GM12878 (cell line): ENCODE data around the gene PPP1R18. TPM values are rescaled to one million over a fixed set of nuclear protein-coding genes. Genes with fewer than 3 reads are reported as not detected.
A peak's percentile ranks its signal among the peaks of the same experiment; 100 is the strongest.

Source experiments
- ATAC-seq: fragments of 200-7000 bp; cut with Tn5 transposase; 3 replicates; pipeline ENCODE4 v1.9.1; 2020; ENCODE audit warnings: mild to moderate bottlenecking, moderate library complexity
- BruUV-seq: library from RNA; stranded (reverse); fragments of 400-500 nt; replicated peaks from 2 replicates; lab custom pipeline; 2021; lab: Mats Ljungman, UMichigan
- CTCF ChIA-PET: fragments of 300-600 bp; sonication (Branson Sonifier 250); formaldehyde crosslinking; extraction: SDS; loops from one replicate; lab custom pipeline; 2021; ENCODE audit warnings: inconsistent platforms; lab: Yijun Ruan, JAX
- POLR2A ChIA-PET: fragments of 350-600 bp; formaldehyde crosslinking; extraction: SDS; loops from one replicate; lab custom pipeline; 2021; ENCODE audit warnings: inconsistent platforms; lab: Charles Lee
- RAD21 ChIA-PET: fragments of 300-600 bp; sonication (Branson Sonifier 250); formaldehyde crosslinking; loops from one replicate; lab custom pipeline; 2023; ENCODE audit warnings: antibody characterized with exemption; ENCODE audit not compliant: unreplicated experiment; lab: Charles Lee
- SMC1A ChIA-PET: fragments of 300-600 bp; sonication (Branson Sonifier 250); formaldehyde crosslinking; loops from one replicate; lab custom pipeline; 2023; ENCODE audit not compliant: unreplicated experiment, uncharacterized antibody; lab: Charles Lee
- DNase-seq: peaks from one replicate; pipeline ENCODE4 v3.0.0-alpha.2; 2011; ENCODE audit warnings: low read depth, low spot score
- FAIRE-seq: peaks from 3 replicates; lab custom pipeline; 2011; peaks lifted over from hg19 to GRCh38; lab: Jason Lieb, UNC
- H2AFZ ChIP-seq: 2 replicates; pipeline ENCODE4 v1.6.0; 2011; ENCODE audit warnings: low read depth, low read length, control low read depth; ENCODE audit not compliant: control insufficient read depth
- H3K27ac ChIP-seq: 2 replicates; pipeline ENCODE4 v1.5.1; 2011; ENCODE audit warnings: control low read depth; ENCODE audit not compliant: control insufficient read depth, insufficient read depth
- H3K27me3 ChIP-seq, 2 experiments: replicated peaks in 1 of 2; 2 replicates each; pipeline versions ENCODE4 v1.6.0 to v1.6.1; 2011; ENCODE audit warnings: low read length in 1 of 2; ENCODE audit not compliant: control insufficient read depth in 2 of 2, insufficient read depth in 2 of 2
- H3K36me3 ChIP-seq, 2 experiments: 2 replicates each; pipeline ENCODE4 v1.5.1; 2011; ENCODE audit warnings: low read length in 1 of 2; ENCODE audit not compliant: control insufficient read depth in 2 of 2, insufficient read depth in 2 of 2
- H3K4me1 ChIP-seq: 2 replicates; pipeline ENCODE4 v1.6.1; 2011; ENCODE audit warnings: mild to moderate bottlenecking, low read length, moderate library complexity, mixed read lengths; ENCODE audit not compliant: control insufficient read depth, insufficient read depth
- H3K4me2 ChIP-seq: 2 replicates; pipeline ENCODE4 v1.6.0; 2011; ENCODE audit warnings: control low read depth; ENCODE audit not compliant: control insufficient read depth, insufficient read depth
- H3K4me3 ChIP-seq: fragments of 200-600 bp; sonication (generic); 2 replicates; pipeline ENCODE4 v1.5.1; 2016
- H3K79me2 ChIP-seq: 2 replicates; pipeline ENCODE4 v1.6.0; 2011; ENCODE audit warnings: low read length; ENCODE audit not compliant: control insufficient read depth, insufficient read depth
- H3K9ac ChIP-seq: 2 replicates; pipeline ENCODE4 v1.8.0; 2011; ENCODE audit warnings: low read length, control low read depth, mixed read lengths; ENCODE audit not compliant: control insufficient read depth, insufficient read depth
- H3K9me3 ChIP-seq: replicated peaks from 3 replicates; pipeline ENCODE4 v1.5.1; 2011; ENCODE audit warnings: mild to moderate bottlenecking, low read length; ENCODE audit not compliant: control insufficient read depth, insufficient read depth
- H4K20me1 ChIP-seq: 2 replicates; pipeline ENCODE4 v1.6.0; 2011; ENCODE audit not compliant: control insufficient read depth, insufficient read depth
- BACH1 ChIP-seq: fragments of 450-650 bp; IDR thresholded peaks from 2 replicates; pipeline ENCODE4 v1.6.1; 2017; ENCODE audit warnings: mild to moderate bottlenecking, borderline replicate concordance
- BCL3 ChIP-seq: IDR thresholded peaks from 2 replicates; pipeline ENCODE4 v1.6.1; 2011; ENCODE audit warnings: borderline replicate concordance, low read depth, mild to moderate bottlenecking, moderate library complexity, low read length; ENCODE audit not compliant: insufficient read depth, poor library complexity, severe bottlenecking
- BMI1 ChIP-seq: fragments of 450-650 bp; IDR thresholded peaks from 2 replicates; pipeline ENCODE4 v1.6.1; 2016; ENCODE audit warnings: mild to moderate bottlenecking, moderate library complexity, borderline replicate concordance
- CBFB ChIP-seq: IDR thresholded peaks from 2 replicates; pipeline ENCODE4 v1.6.1; 2016; ENCODE audit warnings: antibody characterized with exemption, low read depth
- EZH2 ChIP-seq: IDR thresholded peaks from 2 replicates; pipeline ENCODE4 v1.6.1; 2012; ENCODE audit warnings: low read depth, mild to moderate bottlenecking, control low read depth, inconsistent platforms, low read length, borderline replicate concordance; ENCODE audit not compliant: control insufficient read depth
- KLF5 ChIP-seq: fragments of 450-650 bp; IDR thresholded peaks from 2 replicates; pipeline ENCODE4 v1.6.1; 2014; ENCODE audit warnings: mild to moderate bottlenecking; ENCODE audit not compliant: partially characterized antibody
- MEF2A ChIP-seq: IDR thresholded peaks from 2 replicates; pipeline ENCODE4 v1.6.1; 2011; ENCODE audit warnings: low read depth, mild to moderate bottlenecking, low read length, moderate library complexity; ENCODE audit not compliant: insufficient read depth
- MXI1 ChIP-seq: fragments of 150-350 bp; IDR thresholded peaks from 2 replicates; pipeline ENCODE4 v1.6.1; 2011; ENCODE audit warnings: low read depth, mild to moderate bottlenecking, inconsistent platforms, low read length, improper control_type of control experiment
- PAX5 ChIP-seq: IDR thresholded peaks from 2 replicates; pipeline ENCODE4 v1.6.1; 2011; ENCODE audit warnings: low read depth, low read length, borderline replicate concordance
- POLR2A ChIP-seq: IDR thresholded peaks from 2 replicates; pipeline ENCODE4 v1.6.1; 2011; ENCODE audit warnings: low read depth, mild to moderate bottlenecking, low read length
- POLR2AphosphoS2 ChIP-seq: IDR thresholded peaks from 2 replicates; pipeline ENCODE4 v1.6.1; 2011; ENCODE audit warnings: low read depth, mild to moderate bottlenecking, low read length, improper control_type of control experiment, moderate library complexity
- POLR2AphosphoS5 ChIP-seq: IDR thresholded peaks from 2 replicates; pipeline ENCODE4 v1.6.1; 2011; ENCODE audit warnings: mild to moderate bottlenecking, low read length, inconsistent platforms
- POU2F2 ChIP-seq: IDR thresholded peaks from 3 replicates; pipeline ENCODE4 v1.6.1; 2011; ENCODE audit warnings: low read depth, mild to moderate bottlenecking, low read length, borderline replicate concordance
- RB1 ChIP-seq: fragments of 450-650 bp; formaldehyde crosslinking; IDR thresholded peaks from 2 replicates; pipeline ENCODE4 v1.6.1; 2017; ENCODE audit warnings: mild to moderate bottlenecking, borderline replicate concordance
- SMAD5 ChIP-seq: IDR thresholded peaks from 2 replicates; pipeline ENCODE4 v1.6.1; 2016; ENCODE audit warnings: antibody characterized with exemption, low read depth
- TCF7 ChIP-seq: IDR thresholded peaks from 2 replicates; pipeline ENCODE4 v1.6.1; 2014; ENCODE audit warnings: antibody characterized with exemption, borderline replicate concordance
- ZBED1 ChIP-seq: IDR thresholded peaks from 2 replicates; pipeline ENCODE4 v1.6.1; 2016; ENCODE audit warnings: borderline replicate concordance
- WGBS: methylation state at CpG from one replicate; pipeline ENCODE4 v1.1.6; 2016; ENCODE audit warnings: low lambda C conversion rate; ENCODE audit not compliant: insufficient replicate concordance, insufficient coverage; ENCODE audit errors: missing lambda C conversion rate; 5-methylcytosine and 5-hydroxymethylcytosine counted together
- in situ Hi-C: fragments of 300-500 bp; cut with MboI; formaldehyde crosslinking; loops from 9 replicates; pipeline ENCODE4 v1.14.3; 2018; ENCODE audit warnings: mixed read lengths
- intact Hi-C: fragments of 100-400 bp; cut with micrococcal nuclease; formaldehyde crosslinking; loops from one replicate; pipeline ENCODE4 v1.14.2; 2022; ENCODE audit not compliant: unreplicated experiment
- polyA plus RNA-seq, 11 experiments: library from polyadenylated mRNA; depleted of rRNA in 4 of 11; unstranded in 6 of 11; stranded (reverse) in 5 of 11; fragments of >200 nt; fragmentation: Nextera tagmentation in 4 of 11; fragmentation: Illumina TruSeq in 1 of 11; extraction: Ambion mirVana in 4 of 11; extraction: Trizol in 1 of 11; gene quantifications; 1 replicate in 1 of 11; 2 replicates in 10 of 11; pipeline versions ENCODE4 v1.2.1 to v1.2.3, GENCODE V29; 2011 to 2016; ENCODE audit warnings: inconsistent platforms in 2 of 11, missing spikeins in 2 of 11, low read depth in 1 of 11
- total RNA-seq, 4 experiments: library from RNA; depleted of rRNA in 3 of 4; stranded (reverse); fragments of >200 nt in 3 of 4; fragmentation: Illumina TruSeq in 1 of 4; extraction: Trizol in 1 of 4; gene quantifications; 2 replicates each; pipeline versions ENCODE4 v1.2.1 to v1.2.3, GENCODE V29; 2013 to 2021

PPP1R18 gene
- total and polyA plus RNA-seq, 10 of the 15 experiments (the other 5 are each of a cell fraction or from before 2014, with no cell fraction given), result 21.0 to 119 (median 52.6) TPM

- ATAC-seq (no peak; the same call in 1 of the 3 replicates), FAIRE-seq (no peak), DNase-seq (no peak)
- in situ Hi-C loops, result no loop called here
- Histone ChIP-seq H2AFZ (no peak overlapping the region), H4K20me1 (peaks cover 10% of the 10 kb centered on the region), H3K9ac (no peak overlapping the region), H3K9me3 (no peaks in the 10 kb centered on the region), H3K27me3 (no peaks in the 10 kb centered on the region), H3K27ac (no peak overlapping the region), H3K36me3 (peaks cover 28 to 34% of the 10 kb centered on the region in 2 experiments), H3K4me2 (no peak overlapping the region), H3K79me2 (peaks cover 47% of the 10 kb centered on the region), H3K4me3 (no peak overlapping the region), H3K4me1 (peaks cover 17% of the 10 kb centered on the region)
- ChIA-PET CTCF (interaction anchor here (1.0 to 22.7 kb wide), 7 partner anchors 9 to 184 kb away, joined by 3 to 487 read pairs (median 5); partner anchors contain the start of gene NRM), SMC1A (interaction anchor here (1.3 to 17.7 kb wide), 4 partner anchors 10 to 184 kb away, joined by 4 to 265 read pairs (median 8); partner anchors contain the start of gene DHX16), RAD21 (interaction anchor here (3.4 to 11.2 kb wide), 2 partner anchors 10 to 44 kb away, joined by 14 to 209 read pairs; no protein-coding TSS in a partner anchor), POLR2A (interaction anchor here (0.5 to 11.6 kb wide), 7 partner anchors 9 to 113 kb away, joined by 3 to 200 read pairs (median 4); no protein-coding TSS in a partner anchor)
- intact Hi-C loops, result loop anchor here (5.0 kb wide), 1 partner anchor 361 kb away; no protein-coding TSS in a partner anchor
- TF ChIP-seq CBFB (peak; percentile 67), RB1 (no peak), POLR2A (peak; percentile 78), BACH1 (0 out of 2 replicates have a peak, but pooled peaks have one; percentile 49), SMAD5 (peak; percentile 97; the same call in 1 of the 2 replicates), MEF2A (no peak), PAX5 (peak; percentile 4; the same call in 1 of the 2 replicates), EZH2 (0 out of 2 replicates have a peak, but pooled peaks have one; percentile 59), POLR2AphosphoS2 (peak; percentile 93), ZBED1 (peak; percentile 92; the same call in 1 of the 2 replicates), MXI1 (no peak), KLF5 (no peak), POU2F2 (0 out of 3 replicates have a peak, but pooled peaks have one; percentile 9), BMI1 (0 out of 2 replicates have a peak, but pooled peaks have one; percentile 44), TCF7 (0 out of 2 replicates have a peak, but pooled peaks have one; percentile 11), BCL3 (peak; percentile 30), POLR2AphosphoS5 (peak; percentile 82)
- WGBS, result 3% methylated on average over 3 of the region's 3 CpGs
- BruUV-seq, result no TSS peak
These were observed 39.5 kb upstream of the PPP1R18 start for GRCh38 chr6:30725713-30726505.
